HUDEP-2 (cell line): Measurements from ENCODE around the gene DMXL2.
"Not testable (repeated sequence)": the region's sequence is repeated elsewhere in the genome, so short reads cannot be mapped to it uniquely, and the experiment has no call there.

Source experiments
- DNase-seq, 76 experiments: peaks; one replicate each; lab custom pipeline; 2025; ENCODE audit not compliant: unreplicated experiment in 76 of 76; lab: John Stamatoyannopoulos, UW

Gene DMXL2

GRCh38 chr15:51497806-51498205 lies 124.8 kb downstream of the DMXL2 start:
- DNase-seq, result no peak

- DNase-seq, result no peak
Measured at GRCh38 chr15:51496246-51496645, 126.3 kb downstream of the DMXL2 start.

DNA sequence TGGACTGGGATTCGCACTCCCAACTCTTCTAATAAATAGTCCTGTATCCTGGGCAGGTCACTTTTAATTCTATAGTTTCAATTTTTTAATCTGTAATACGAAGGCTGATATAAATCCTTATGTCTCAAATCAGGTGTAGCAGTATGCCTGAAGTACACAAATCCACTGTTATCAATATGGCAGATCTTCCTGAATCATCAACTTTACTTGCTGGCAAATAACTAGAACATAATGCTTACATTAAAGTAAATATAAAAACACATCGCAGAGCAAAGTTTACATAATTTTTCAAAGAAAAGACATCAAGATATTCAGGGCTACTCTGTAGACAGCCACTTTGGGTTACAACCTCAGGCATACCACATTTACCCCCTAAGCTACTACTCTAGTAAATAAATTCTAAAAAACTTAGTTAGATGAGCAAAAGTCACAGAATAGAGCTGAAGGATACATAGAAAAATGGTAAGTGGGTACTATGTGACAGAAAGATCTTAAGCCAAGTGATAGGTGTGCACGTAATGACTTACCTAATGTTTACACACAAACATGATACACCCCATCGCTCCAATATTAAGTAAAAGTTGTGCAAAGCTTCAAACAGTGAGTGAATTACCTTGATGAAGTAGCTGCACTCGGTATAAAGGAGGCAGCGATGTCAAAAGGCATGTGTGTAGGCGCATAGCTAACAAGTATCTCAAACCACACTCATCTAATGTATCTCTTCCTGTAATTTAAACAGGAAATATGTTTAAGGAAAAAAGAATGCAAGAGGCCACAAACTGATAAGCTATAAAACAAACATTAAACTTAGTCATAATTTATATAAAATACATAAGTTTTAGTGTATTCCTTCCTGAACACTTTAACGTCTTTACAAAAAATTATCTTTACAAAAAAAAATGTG lies 127.9 kb downstream of the DMXL2 start:
- no peak for DNase-seq

DNA sequence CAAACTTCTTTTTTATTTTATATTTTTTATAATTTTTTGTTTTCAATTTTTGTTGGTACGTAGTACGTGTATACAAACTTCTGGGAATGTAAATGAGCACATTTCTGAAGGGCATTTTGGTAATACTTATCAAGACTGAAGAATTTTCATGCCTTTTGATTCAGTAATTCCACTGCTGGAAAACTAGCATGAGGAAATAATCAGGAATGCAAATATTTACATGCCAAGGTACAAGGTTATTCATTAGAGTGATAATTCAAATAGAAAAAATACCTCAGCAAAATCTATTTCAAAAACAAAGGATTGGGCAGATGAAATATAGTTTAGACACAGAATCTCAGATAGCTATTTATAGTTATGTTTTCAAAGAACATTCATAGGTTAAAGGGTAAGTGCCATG lies 128.7 kb downstream of the DMXL2 start:
- DNase-seq, result no peak

DNA sequence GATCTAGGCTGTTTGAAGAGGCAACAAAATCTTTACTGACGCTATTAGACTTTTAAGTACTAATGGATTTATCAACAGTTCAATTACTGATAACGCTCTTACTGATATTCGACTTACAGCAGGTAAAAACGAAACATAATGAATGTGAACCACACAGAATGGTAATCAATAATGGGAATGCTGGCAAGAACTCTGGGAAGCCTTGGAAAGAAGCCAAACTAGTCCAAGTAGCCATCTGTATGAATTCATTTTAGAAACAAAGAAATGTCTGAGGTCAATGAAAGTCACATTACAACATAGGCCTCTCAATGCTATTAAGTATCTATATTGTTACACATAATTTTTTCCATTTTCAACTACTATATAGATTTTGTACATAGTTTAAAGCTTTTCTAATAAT lies 130.0 kb downstream of the DMXL2 start:
- no peak for DNase-seq

GRCh38 chr15:51491941-51492340 lies 130.6 kb downstream of the DMXL2 start:
- DNase-seq, result no peak

DNA sequence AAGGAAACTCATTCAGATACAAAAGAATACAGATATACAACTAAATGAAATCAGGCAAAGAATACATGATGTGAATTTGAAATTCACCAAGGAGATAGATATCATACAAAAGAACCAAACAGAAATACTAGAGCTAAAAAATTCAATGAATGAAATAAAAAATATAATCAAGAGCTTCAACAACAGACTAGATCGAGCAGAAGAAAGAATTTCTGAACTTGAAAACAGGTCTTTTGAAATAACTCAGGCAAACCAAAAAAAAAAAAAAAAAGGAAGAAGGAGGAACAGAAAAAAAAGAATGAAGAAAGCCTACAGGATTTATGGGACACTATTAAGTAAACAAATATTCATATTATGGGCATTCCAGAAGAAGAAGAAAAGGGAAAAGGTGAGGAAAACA lies 137.8 kb downstream of the DMXL2 start:
- DNase-seq, result no peak

GRCh38 chr15:51483985-51484384 lies 138.6 kb downstream of the DMXL2 start:
- no peak for DNase-seq

GRCh38 chr15:51483520-51483919 lies 139.1 kb downstream of the DMXL2 start:
- DNase-seq, result no peak

GRCh38 chr15:51475736-51476135 lies 146.8 kb downstream of the DMXL2 start:
- DNase-seq, result no peak

DNA sequence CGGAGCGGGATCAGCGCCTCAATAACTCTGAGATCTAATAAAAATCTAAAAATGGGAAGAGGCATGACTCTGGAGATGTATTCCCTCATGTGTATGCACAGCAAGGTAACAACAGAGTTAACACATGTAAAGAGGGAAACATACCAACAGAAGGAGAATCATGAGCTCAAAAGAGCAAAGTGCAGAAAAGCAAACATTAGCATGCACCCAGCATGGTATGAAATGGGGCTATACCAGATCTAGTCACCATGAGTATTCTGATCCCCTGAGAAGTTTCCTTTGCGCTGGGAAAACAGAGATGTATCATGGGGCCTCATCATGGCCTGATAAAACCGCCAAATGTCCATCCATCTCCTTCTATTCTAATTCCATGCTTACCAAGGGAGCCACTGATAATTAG lies 152.1 kb downstream of the DMXL2 start:
- no peak for DNase-seq

- no peak for DNase-seq
Measured at GRCh38 chr15:51460796-51461195, 161.8 kb downstream of the DMXL2 start.

DNA sequence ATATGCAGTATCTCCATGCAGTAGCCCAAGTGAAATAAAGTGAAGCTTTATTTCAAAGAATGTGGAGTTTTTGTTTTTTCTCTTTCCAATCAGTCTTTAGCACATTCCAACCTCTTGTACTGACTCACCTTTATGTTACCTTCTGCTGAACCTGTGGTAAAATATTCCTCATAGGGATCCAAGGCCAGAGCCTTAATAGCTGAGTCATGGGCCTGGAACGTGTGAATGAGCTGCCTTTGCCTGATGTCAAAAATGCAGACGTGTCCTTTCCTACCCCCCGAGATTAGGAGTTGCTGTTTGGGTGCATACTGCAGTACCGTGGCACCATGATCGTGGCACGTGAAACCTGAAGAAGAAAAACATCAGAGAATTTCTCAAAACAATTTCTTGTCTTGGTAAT lies 172.6 kb downstream of the DMXL2 start:
- no peak for DNase-seq

- no peak for DNase-seq
Measured at GRCh38 chr15:51448622-51449399, 173.8 kb downstream of the DMXL2 start.

DNA sequence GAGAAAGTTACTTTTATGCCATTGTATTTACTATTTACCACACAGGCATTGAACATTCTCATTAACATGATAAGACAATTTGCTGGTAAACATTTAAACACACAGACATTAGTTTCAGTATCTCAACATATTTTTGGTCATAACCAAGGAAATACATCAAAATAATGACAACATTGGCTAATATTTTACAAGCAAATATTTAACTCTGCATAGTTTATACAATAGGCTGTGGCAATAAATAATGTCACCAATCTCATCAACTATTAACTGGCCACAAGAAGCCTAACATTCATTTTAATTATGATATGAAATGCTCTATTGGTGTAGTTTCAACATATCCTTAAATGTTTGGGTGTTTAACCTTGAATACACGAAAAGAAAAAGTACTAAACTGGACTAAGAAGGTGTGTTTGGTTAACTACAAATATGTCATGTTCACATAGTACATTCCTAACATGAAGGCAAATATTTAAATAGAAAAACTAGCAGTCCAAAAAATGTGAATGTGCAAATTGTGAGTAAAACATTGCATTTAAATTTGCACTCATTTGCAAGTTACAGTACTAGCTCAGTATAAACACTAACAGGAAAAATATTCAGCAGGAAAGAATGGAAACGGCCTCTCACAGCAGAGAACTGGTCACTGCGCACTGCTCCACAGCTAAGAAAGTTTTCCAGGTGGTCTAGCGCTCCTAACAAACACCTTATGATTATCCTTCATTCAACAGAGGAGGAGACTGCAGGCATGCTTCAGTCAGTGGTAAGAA lies 174.5 kb downstream of the DMXL2 start:
- DNase-seq, result no peak

- DNase-seq, result not testable (repeated sequence)
Measured at GRCh38 chr15:51446029-51446744, 176.4 kb downstream of the DMXL2 start.

GRCh38 chr15:51444807-51445206 lies 177.8 kb downstream of the DMXL2 start:
- DNase-seq, result no peak

GRCh38 chr15:51444112-51444511 lies 178.5 kb downstream of the DMXL2 start:
- DNase-seq, result no peak

- DNase-seq, result no peak
Measured at GRCh38 chr15:51443282-51443914, 179.2 kb downstream of the DMXL2 start.

- DNase-seq, result no peak
Measured at GRCh38 chr15:51438526-51438925, 184.0 kb downstream of the DMXL2 start.
